SK-N-SH treated with all-trans-retinoic acid at 6 μM for 48 hours (cell line): ENCODE data around the gene DDX31.

Source experiments
- ATAC-seq: fragments of 200-7000 bp; cut with Tn5 transposase; 3 replicates; pipeline ENCODE4 v1.9.1; 2020; ENCODE audit warnings: mild to moderate bottlenecking, moderate library complexity
- ARNTL ChIP-seq: fragments of 450-650 bp; formaldehyde crosslinking; IDR thresholded peaks from 2 replicates; pipeline ENCODE4 v1.5.0; 2020; ENCODE audit warnings: low read depth, mild to moderate bottlenecking, moderate library complexity, borderline replicate concordance
- BACH2 ChIP-seq: fragments of 250-450 bp; sonication (Bioruptor Pico); IDR thresholded peaks from 2 replicates; pipeline ENCODE4 v1.9.0; 2021; ENCODE audit warnings: mild to moderate bottlenecking, borderline replicate concordance
- CSDC2 ChIP-seq: fragments of 250-450 bp; sonication (Bioruptor Pico); IDR thresholded peaks from 2 replicates; pipeline ENCODE4 v1.5.0; 2020; ENCODE audit warnings: mild to moderate bottlenecking, moderate library complexity
- CSRNP3 ChIP-seq: fragments of 250-450 bp; sonication (Bioruptor Pico); IDR thresholded peaks from 2 replicates; pipeline ENCODE4 v1.5.1; 2021; ENCODE audit warnings: mild to moderate bottlenecking, moderate library complexity
- ESRRG ChIP-seq: fragments of 250-450 bp; sonication (Bioruptor Pico); IDR thresholded peaks from 2 replicates; pipeline ENCODE4 v1.6.1; 2021; ENCODE audit warnings: mild to moderate bottlenecking
- GLIS3 ChIP-seq: fragments of 250-450 bp; sonication (Bioruptor Pico); IDR thresholded peaks from 2 replicates; pipeline ENCODE4 v1.5.0; 2020; ENCODE audit warnings: mild to moderate bottlenecking, moderate library complexity
- ISL1 ChIP-seq: fragments of 250-450 bp; sonication (Bioruptor Pico); IDR thresholded peaks from 2 replicates; pipeline ENCODE4 v2.1.2; 2022; ENCODE audit warnings: mild to moderate bottlenecking, moderate library complexity
- OSR1 ChIP-seq: fragments of 250-450 bp; sonication (Bioruptor Pico); IDR thresholded peaks from 2 replicates; pipeline ENCODE4 v1.8.0; 2022; ENCODE audit warnings: moderate library complexity, mild to moderate bottlenecking, inconsistent platforms
- PATZ1 ChIP-seq: fragments of 250-450 bp; sonication (Bioruptor Pico); IDR thresholded peaks from 2 replicates; pipeline ENCODE4 v1.8.0; 2020; ENCODE audit warnings: mild to moderate bottlenecking, moderate library complexity, borderline replicate concordance
- POU6F1 ChIP-seq: fragments of 250-450 bp; sonication (Bioruptor Pico); IDR thresholded peaks from 2 replicates; pipeline ENCODE4 v1.8.0; 2021; ENCODE audit warnings: low read depth, mild to moderate bottlenecking, moderate library complexity, borderline replicate concordance
- PPARA ChIP-seq: fragments of 250-450 bp; sonication (Bioruptor Pico); IDR thresholded peaks from 2 replicates; pipeline ENCODE4 v1.5.0; 2020; ENCODE audit warnings: mild to moderate bottlenecking, borderline replicate concordance
- RARB ChIP-seq: fragments of 250-450 bp; sonication (Bioruptor Pico); IDR thresholded peaks from 2 replicates; pipeline ENCODE4 v1.8.0; 2021; ENCODE audit warnings: mild to moderate bottlenecking, moderate library complexity
- SNAI2 ChIP-seq: fragments of 250-450 bp; sonication (Bioruptor Pico); IDR thresholded peaks from 2 replicates; pipeline ENCODE4 v1.5.0; 2020; ENCODE audit warnings: mild to moderate bottlenecking, moderate library complexity
- TCF4 ChIP-seq: fragments of 250-450 bp; sonication (Bioruptor Pico); IDR thresholded peaks from 2 replicates; pipeline ENCODE4 v1.8.0; 2021; ENCODE audit warnings: mild to moderate bottlenecking, moderate library complexity, borderline replicate concordance
- TOX ChIP-seq: fragments of 250-450 bp; sonication (Bioruptor Pico); IDR thresholded peaks from 2 replicates; pipeline ENCODE4 v1.8.0; 2021; ENCODE audit warnings: mild to moderate bottlenecking, moderate library complexity, borderline replicate concordance
- TSHZ2 ChIP-seq: fragments of 250-450 bp; sonication (Bioruptor Pico); IDR thresholded peaks from 2 replicates; pipeline ENCODE4 v1.5.0; 2020; ENCODE audit warnings: mild to moderate bottlenecking, moderate library complexity
- ZC3H10 ChIP-seq: fragments of 250-450 bp; sonication (Bioruptor Pico); IDR thresholded peaks from 2 replicates; pipeline ENCODE4 v1.5.1; 2021; ENCODE audit warnings: mild to moderate bottlenecking, moderate library complexity
- ZFP3 ChIP-seq: fragments of 250-450 bp; sonication (Bioruptor Pico); IDR thresholded peaks from 2 replicates; pipeline ENCODE4 v1.5.0; 2020; ENCODE audit warnings: mild to moderate bottlenecking, moderate library complexity
- ZFP30 ChIP-seq: fragments of 450-650 bp; formaldehyde crosslinking; IDR thresholded peaks from 2 replicates; pipeline ENCODE4 v1.5.0; 2022; ENCODE audit warnings: mild to moderate bottlenecking, moderate library complexity
- ZNF565 ChIP-seq: fragments of 450-650 bp; formaldehyde crosslinking; conservative IDR thresholded peaks from 2 replicates; pipeline ENCODE4 v1.5.0; 2020; ENCODE audit warnings: low read depth, mild to moderate bottlenecking, moderate library complexity
- ZNF8 ChIP-seq: fragments of 450-650 bp; formaldehyde crosslinking; IDR thresholded peaks from 2 replicates; pipeline ENCODE4 v1.5.0; 2020; ENCODE audit warnings: mild to moderate bottlenecking, moderate library complexity

Gene DDX31

GRCh38 chr9:132641216-132641615, 28.6 kb downstream of the DDX31 start:
- no peak for ATAC-seq
- TF ChIP-seq OSR1 (CRISPR knock-in tag), result no peak
- TF ChIP-seq POU6F1 (CRISPR knock-in tag), result no peak
- no peak for TF ChIP-seq BACH2
- no peak for TF ChIP-seq SNAI2
- TF ChIP-seq TOX, result no peak
- TF ChIP-seq ZFP3 (CRISPR knock-in tag), result no peak

- TF ChIP-seq ISL1 (CRISPR knock-in tag) (no peak), ARNTL (CRISPR knock-in tag) (no peak), ZNF8 (CRISPR knock-in tag) (no peak), ESRRG (CRISPR knock-in tag) (no peak), TCF4 (CRISPR knock-in tag) (no peak), PPARA (CRISPR knock-in tag) (no peak), GLIS3 (no peak), BACH2 (no peak), TOX (no peak), PATZ1 (CRISPR knock-in tag) (no peak), TSHZ2 (CRISPR knock-in tag) (no peak), ZNF565 (CRISPR knock-in tag) (no peak), RARB (CRISPR knock-in tag) (no peak)
- no peak for ATAC-seq
Measured at GRCh38 chr9:132639322-132639721, 30.5 kb downstream of the DDX31 start.

GRCh38 chr9:132638240-132638639, 31.5 kb downstream of the DDX31 start:
- no peak for TF ChIP-seq SNAI2
- TF ChIP-seq OSR1 (CRISPR knock-in tag), result no peak
- no peak for TF ChIP-seq RARB (CRISPR knock-in tag)
- TF ChIP-seq TSHZ2 (CRISPR knock-in tag), result no peak
- TF ChIP-seq CSRNP3, result no peak
- TF ChIP-seq ZNF565 (CRISPR knock-in tag), result no peak
- no peak for TF ChIP-seq CSDC2 (CRISPR knock-in tag)
- TF ChIP-seq GLIS3, result no peak
- no peak for TF ChIP-seq ZC3H10 (CRISPR knock-in tag)
- no peak for TF ChIP-seq TCF4 (CRISPR knock-in tag)
- no peak for TF ChIP-seq ARNTL (CRISPR knock-in tag)
- no peak for TF ChIP-seq PATZ1 (CRISPR knock-in tag)
- no peak for TF ChIP-seq ZFP30 (CRISPR knock-in tag)
- TF ChIP-seq TOX, result no peak
- no peak for ATAC-seq
